Coronary artery (tissue), 2 donors: Measurements from ENCODE around the gene BCL11A.

ENCODE experiments used
- DNase-seq: peaks from one replicate; pipeline ENCODE4 v3.0.0-alpha.2; 2017; ENCODE audit warnings: low spot score
- H3K27ac ChIP-seq, 2 donors: fragments of 200-600 bp; sonication (generic); one replicate each; pipeline ENCODE4 v1.5.1; 2016 to 2019
- H3K4me3 ChIP-seq: fragments of 200-600 bp; sonication (generic); 2 replicates; pipeline ENCODE4 v1.5.1; 2016; ENCODE audit warnings: mild to moderate bottlenecking, moderate library complexity
- TF ChIP-seq, protein P1 (sequence below): fragments of 200-600 bp; sonication (generic); IDR thresholded peaks from one replicate; pipeline ENCODE4 v1.5.1; 2019; ENCODE audit warnings: antibody characterized with exemption

BCL11A gene

DNA sequence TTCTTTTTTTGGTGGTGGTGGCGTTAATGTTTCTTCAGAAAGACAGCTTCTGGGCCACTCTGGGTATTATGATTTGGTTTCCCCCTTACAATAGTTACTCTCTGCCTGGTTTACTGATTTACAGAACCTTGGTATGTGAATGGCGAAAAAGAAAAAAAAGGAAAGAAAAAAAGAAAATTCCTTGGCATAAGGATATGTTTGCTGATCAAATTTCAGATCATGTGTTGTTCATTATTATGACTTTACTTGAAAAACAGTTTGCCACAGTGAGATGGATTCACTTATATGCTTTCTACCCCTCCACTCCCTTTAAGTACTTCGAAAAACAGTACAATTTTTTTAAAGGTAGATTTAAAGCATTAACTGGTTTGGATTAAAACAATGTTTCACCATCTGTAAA lies 21.0 kb downstream of the BCL11A start:
- TF ChIP-seq, protein P1, sequence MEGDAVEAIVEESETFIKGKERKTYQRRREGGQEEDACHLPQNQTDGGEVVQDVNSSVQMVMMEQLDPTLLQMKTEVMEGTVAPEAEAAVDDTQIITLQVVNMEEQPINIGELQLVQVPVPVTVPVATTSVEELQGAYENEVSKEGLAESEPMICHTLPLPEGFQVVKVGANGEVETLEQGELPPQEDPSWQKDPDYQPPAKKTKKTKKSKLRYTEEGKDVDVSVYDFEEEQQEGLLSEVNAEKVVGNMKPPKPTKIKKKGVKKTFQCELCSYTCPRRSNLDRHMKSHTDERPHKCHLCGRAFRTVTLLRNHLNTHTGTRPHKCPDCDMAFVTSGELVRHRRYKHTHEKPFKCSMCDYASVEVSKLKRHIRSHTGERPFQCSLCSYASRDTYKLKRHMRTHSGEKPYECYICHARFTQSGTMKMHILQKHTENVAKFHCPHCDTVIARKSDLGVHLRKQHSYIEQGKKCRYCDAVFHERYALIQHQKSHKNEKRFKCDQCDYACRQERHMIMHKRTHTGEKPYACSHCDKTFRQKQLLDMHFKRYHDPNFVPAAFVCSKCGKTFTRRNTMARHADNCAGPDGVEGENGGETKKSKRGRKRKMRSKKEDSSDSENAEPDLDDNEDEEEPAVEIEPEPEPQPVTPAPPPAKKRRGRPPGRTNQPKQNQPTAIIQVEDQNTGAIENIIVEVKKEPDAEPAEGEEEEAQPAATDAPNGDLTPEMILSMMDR: no peak
- H3K4me3 ChIP-seq: no peak overlapping the region
- no peak overlapping the region for H3K27ac ChIP-seq
- DNase-seq: no peak

DNA sequence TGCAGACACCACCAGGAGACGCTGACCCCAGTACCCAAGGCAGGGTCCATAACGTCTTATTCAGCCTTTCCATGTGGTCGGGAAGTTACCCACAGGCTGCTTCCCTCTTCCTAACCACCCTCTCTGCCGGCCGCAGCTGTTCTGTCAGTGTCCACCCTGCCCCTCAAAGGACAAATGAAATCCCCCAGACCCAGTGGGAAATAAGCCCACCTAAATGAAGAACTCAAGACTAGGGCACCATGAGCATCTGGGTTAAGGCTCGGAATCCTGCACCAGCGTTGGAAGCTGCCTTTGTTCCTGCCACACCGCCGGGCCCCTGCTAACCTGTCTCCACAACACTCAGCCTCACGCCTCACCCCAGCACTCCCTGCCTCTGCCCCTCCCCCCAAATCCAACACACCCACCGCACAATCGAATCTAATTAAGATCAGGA lies 21.7 kb downstream of the BCL11A start:
- TF ChIP-seq, protein P1: no peak
- Histone ChIP-seq H3K4me3 (no peak overlapping the region), H3K27ac (no peak overlapping the region)
- no peak for DNase-seq

DNA sequence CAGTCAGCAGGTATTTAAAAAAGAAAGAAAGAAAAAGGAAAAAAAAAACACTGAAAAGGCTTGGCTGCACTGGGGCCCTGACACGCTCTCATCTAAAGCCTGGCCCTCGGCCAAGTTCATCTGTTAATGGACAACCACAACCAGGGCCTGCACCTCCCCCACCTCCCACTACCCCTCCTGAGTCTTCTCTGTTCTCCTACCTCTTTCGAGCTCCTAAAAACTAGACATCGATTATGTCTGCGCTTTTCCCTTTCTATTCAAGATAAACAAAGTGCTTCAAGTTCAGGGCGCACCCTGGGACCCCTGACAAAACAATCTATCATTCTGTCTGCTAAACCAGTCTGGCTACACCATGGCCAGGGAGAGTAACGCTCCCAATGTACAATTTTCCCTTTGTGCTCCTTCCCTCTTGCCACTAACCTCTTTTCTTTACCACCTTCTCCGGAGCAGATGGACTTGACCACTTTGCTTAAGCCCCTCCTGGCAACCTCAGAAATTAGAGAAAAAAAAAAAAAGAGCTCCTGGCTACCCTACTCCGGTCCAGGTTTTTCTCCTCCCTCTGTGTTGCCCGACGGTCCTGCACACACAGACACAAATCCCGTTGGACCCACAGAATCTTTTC lies 22.7 kb downstream of the BCL11A start:
- TF ChIP-seq, protein P1: no peak
- no peak overlapping the region for H3K27ac ChIP-seq
- no peak overlapping the region for H3K4me3 ChIP-seq
- DNase-seq: no peak

DNA sequence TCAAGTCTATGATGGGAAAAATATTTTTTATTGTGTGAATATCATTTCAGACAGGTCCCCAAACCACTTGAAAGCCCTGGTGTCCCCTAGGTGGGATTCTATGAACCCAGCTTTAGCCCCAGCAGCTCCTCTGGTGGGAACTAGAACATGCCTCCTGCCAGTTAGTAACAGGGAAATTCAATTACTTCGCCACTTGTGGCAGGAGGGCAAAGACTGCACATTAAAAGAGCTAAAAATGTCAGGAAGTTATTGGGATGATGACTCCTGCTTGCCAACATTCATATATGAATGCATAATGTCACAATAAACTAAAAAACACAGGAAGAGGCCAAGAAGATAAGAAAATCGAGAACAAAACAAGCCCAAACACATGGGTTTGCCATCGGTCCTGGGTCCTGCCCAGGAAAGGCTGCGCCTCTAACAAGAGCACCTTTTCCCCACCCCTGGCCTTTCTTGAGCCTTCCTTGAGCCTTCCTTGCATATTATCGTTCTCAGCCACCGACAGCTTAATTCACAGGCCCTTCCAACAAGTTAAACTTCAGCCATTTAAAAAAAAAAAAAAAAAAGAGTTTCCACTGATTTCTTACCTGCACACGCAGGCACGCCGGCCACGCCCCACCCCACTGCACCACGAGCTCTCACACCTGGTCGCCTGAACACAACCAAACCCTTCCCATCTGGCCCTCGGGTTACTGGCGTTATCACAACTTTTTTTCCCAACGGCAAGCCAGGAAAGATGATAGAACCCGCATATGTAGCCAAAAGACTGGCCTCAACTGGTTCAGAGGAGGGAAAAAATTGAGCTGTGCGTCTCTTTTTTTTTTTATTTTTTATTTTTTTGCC lies 23.4 kb downstream of the BCL11A start:
- TF ChIP-seq, protein P1: no peak
- H3K27ac ChIP-seq: no peak overlapping the region
- no peak for DNase-seq
- no peak overlapping the region for H3K4me3 ChIP-seq

GRCh38 chr2:60529136-60529784 lies 24.2 kb downstream of the BCL11A start:
- Histone ChIP-seq H3K27ac (no peak overlapping the region), H3K4me3 (no peak overlapping the region)
- no peak for DNase-seq
- TF ChIP-seq, protein P1: no peak

DNA sequence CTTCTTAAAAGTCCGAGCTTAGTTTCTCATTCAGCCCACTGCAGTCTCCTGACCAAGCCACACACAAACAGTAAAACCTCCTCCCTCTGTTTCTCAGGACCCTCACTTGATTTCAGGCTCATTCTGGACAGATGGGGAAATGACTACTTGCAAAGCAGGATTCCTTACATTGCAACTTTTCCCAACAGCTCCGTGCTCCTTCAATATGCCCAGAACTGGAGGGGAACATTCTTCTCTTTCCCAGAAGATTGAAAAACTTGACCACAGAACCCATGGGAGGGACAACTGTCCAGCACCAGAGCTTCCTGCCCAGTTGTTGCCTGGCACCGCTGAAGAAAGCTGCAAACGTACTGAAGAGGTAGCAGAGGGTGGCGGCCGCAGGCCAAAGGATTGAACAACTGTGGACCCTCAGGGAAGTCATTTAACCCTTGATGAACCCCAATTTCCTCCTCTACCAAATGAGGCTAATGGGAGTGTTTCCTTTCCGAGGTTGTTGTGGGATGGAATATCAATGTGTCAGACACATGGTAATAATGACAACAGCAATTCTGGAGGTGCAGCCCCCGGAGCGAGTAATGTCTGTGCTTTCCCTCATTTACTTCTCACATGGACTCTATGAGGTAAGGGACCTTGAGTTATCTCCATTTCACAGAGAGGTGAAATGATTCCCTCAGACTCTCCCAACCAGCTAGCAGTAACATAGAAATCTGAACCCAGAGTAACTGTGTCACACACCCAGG lies 25.0 kb downstream of the BCL11A start:
- H3K4me3 ChIP-seq: no peak overlapping the region
- no peak for DNase-seq
- no peak overlapping the region for H3K27ac ChIP-seq
- TF ChIP-seq, protein P1: no peak
